A549 (cell line): ENCODE measurements around the gene TMCO4.

ENCODE experiments used
- JUN ChIP-seq, 2 experiments: fragments of >200 bp; sonication (Bioruptor Twin); formaldehyde crosslinking; IDR thresholded peaks; 2 replicates in 1 of 2; 3 replicates in 1 of 2; pipeline ENCODE4 v1.6.1; 2016 to 2017
- MAFK ChIP-seq: fragments of 450-650 bp; IDR thresholded peaks from 2 replicates; pipeline ENCODE4 v1.6.1; 2014; ENCODE audit not compliant: partially characterized antibody
- PHF8 ChIP-seq: fragments of 200-600 bp; sonication (generic); IDR thresholded peaks from 2 replicates; pipeline ENCODE4 v1.6.1; 2016; ENCODE audit warnings: low read depth, mild to moderate bottlenecking, antibody characterized with exemption, moderate library complexity, borderline replicate concordance
- POLR2A ChIP-seq: IDR thresholded peaks from 2 replicates; pipeline ENCODE4 v1.6.1; 2012; ENCODE audit warnings: mild to moderate bottlenecking, low read length
- POLR2AphosphoS2 ChIP-seq: conservative IDR thresholded peaks from 2 replicates; pipeline ENCODE4 v1.6.1; 2012; ENCODE audit warnings: low read length, improper control_type of control experiment, inconsistent platforms
- RAD21 ChIP-seq, 2 experiments: fragments of >200 bp in 1 of 2; sonication (Bioruptor Twin) in 1 of 2; formaldehyde crosslinking in 1 of 2; IDR thresholded peaks in 1 of 2; conservative IDR thresholded peaks in 1 of 2; 2 replicates in 1 of 2; 3 replicates in 1 of 2; pipeline ENCODE4 v1.6.1; 2012 to 2018; ENCODE audit warnings: inconsistent platforms in 1 of 2
- TF ChIP-seq, protein P1 (sequence below): fragments of >200 bp; sonication (Bioruptor Twin); formaldehyde crosslinking; IDR thresholded peaks from 3 replicates; pipeline ENCODE4 v1.5.1; 2016
- TF ChIP-seq, protein P2 (sequence below): IDR thresholded peaks from 2 replicates; pipeline ENCODE4 v1.6.1; 2012

DNA sequence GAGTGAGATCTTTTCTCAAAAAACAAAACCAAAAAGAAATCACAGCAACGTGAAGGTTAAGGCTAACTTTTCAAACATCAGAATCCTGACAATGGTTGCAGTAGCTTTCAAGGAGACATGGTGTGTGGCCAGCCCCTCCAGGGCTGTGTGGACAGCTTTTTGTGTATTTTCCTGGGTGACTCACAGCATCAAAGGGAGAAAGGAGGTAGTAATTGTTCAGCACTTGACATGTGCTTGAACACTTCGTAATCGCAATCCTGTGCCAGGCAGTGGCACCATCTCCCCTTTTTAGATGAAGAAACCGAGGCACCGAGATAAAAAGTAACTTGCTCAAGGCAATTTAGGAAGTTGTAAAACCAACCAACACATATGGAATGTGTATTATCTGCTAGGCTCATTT lies 145.3 kb downstream of the TMCO4 start:
- TF ChIP-seq, protein P1, sequence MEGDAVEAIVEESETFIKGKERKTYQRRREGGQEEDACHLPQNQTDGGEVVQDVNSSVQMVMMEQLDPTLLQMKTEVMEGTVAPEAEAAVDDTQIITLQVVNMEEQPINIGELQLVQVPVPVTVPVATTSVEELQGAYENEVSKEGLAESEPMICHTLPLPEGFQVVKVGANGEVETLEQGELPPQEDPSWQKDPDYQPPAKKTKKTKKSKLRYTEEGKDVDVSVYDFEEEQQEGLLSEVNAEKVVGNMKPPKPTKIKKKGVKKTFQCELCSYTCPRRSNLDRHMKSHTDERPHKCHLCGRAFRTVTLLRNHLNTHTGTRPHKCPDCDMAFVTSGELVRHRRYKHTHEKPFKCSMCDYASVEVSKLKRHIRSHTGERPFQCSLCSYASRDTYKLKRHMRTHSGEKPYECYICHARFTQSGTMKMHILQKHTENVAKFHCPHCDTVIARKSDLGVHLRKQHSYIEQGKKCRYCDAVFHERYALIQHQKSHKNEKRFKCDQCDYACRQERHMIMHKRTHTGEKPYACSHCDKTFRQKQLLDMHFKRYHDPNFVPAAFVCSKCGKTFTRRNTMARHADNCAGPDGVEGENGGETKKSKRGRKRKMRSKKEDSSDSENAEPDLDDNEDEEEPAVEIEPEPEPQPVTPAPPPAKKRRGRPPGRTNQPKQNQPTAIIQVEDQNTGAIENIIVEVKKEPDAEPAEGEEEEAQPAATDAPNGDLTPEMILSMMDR, result no peak
- TF ChIP-seq RAD21 (conservative IDR thresholded peaks at IDR 0.05 in 1 of 2, IDR thresholded peaks at IDR 0.05 in 1 of 2), result no peak
- TF ChIP-seq POLR2A, result no peak
- no peak for TF ChIP-seq POLR2AphosphoS2
- TF ChIP-seq JUN (IDR thresholded peaks at IDR 0.05), result no peak
- TF ChIP-seq MAFK, result no peak
- TF ChIP-seq, protein P2, sequence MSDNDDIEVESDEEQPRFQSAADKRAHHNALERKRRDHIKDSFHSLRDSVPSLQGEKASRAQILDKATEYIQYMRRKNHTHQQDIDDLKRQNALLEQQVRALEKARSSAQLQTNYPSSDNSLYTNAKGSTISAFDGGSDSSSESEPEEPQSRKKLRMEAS, result no peak
- no peak for TF ChIP-seq PHF8
